ENCODE results near the gene GPRIN3. TPM values are rescaled to one million over a fixed set of nuclear protein-coding genes. Genes with fewer than 3 reads are reported as not detected.

GPRIN3 gene
- total and polyA plus RNA-seq, 2 donors (not counting 3 experiments of a cell fraction or from before 2014, with no cell fraction given): 0.17 to 2.2 TPM

GRCh38 chr4:89268679-89269078 lies 38.9 kb downstream of the GPRIN3 start:
- H3K36me3 ChIP-seq (ENCODE audit: control insufficient read depth in 2 of 2, extremely low read depth in 1 of 2, insufficient read depth in 2 of 2, low read length in 2 of 2): no peaks in the 10 kb centered on the region
- FAIRE-seq: no peak
- H3K27ac ChIP-seq (ENCODE audit: insufficient read depth, low read depth, low read length): no peak overlapping the region
- no peaks in the 10 kb centered on the region for H3K9me3 ChIP-seq (replicated peaks; ENCODE audit: control insufficient read depth, insufficient read depth, low read length)
- TF ChIP-seq POLR2AphosphoS5 (IDR thresholded peaks at IDR 0.05; ENCODE audit: insufficient read depth, low read depth, low read length): no peak
- no peak for TF ChIP-seq EZH2 (IDR thresholded peaks at IDR 0.05; ENCODE audit: borderline replicate concordance, low read depth, low read length, severe bottlenecking)
- TF ChIP-seq CTCF (IDR thresholded peaks at IDR 0.05; ENCODE audit: extremely low read depth in 1 of 2, insufficient read depth in 1 of 2, low read depth in 1 of 2, low read length in 2 of 2): no peak
- TF ChIP-seq, protein P1, sequence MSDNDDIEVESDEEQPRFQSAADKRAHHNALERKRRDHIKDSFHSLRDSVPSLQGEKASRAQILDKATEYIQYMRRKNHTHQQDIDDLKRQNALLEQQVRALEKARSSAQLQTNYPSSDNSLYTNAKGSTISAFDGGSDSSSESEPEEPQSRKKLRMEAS (IDR thresholded peaks at IDR 0.05; ENCODE audit: insufficient read depth, insufficient read length): no peak
- no peak for TF ChIP-seq JUN (IDR thresholded peaks at IDR 0.05; ENCODE audit: borderline replicate concordance, insufficient read depth, insufficient read length, low read depth)
- no peak for TF ChIP-seq FOS (IDR thresholded peaks at IDR 0.05; ENCODE audit: borderline replicate concordance, insufficient read depth, low read length)
- no peak for TF ChIP-seq MYC (IDR thresholded peaks at IDR 0.05; ENCODE audit: low read depth, low read length)
- no peak for TF ChIP-seq POLR2A (IDR thresholded peaks at IDR 0.05; ENCODE audit: low read depth, low read length)
- no peak for TF ChIP-seq GATA2 (IDR thresholded peaks at IDR 0.05; ENCODE audit: insufficient read depth, insufficient read length, low read depth, low read length)
- no peaks in the 10 kb centered on the region for H3K4me1 ChIP-seq (ENCODE audit: control insufficient read depth, extremely low read depth, insufficient read depth, low read length)
- CTCF ChIA-PET: interaction anchor here (1.2 kb wide), 1 partner anchor 98 kb away, joined by 3 read pairs; no protein-coding TSS in a partner anchor
- intact Hi-C loops (cut with micrococcal nuclease) (no loop called here), dilution Hi-C loops (cut with MboI; ENCODE audit: extremely low pct_ligation_motif_present, low sequenced_read_pairs) (no loop called here)
- H3K79me2 ChIP-seq (ENCODE audit: control insufficient read depth, insufficient read depth, low read length): no peaks in the 10 kb centered on the region
- H2AFZ ChIP-seq (ENCODE audit: low read depth, low read length): no peak overlapping the region
- no peak overlapping the region for H3K4me3 ChIP-seq (replicated peaks in 1 of 3; ENCODE audit: insufficient read depth in 1 of 3, low read depth in 1 of 3, low read length in 3 of 3)
- H3K9me1 ChIP-seq (replicated peaks; ENCODE audit: control insufficient read depth, extremely low read depth, insufficient read depth, low read length): no peaks in the 10 kb centered on the region
- POLR2A ChIA-PET: no interaction called here
- DNase-seq (ENCODE audit: low read depth, low spot score): no peak
- H3K9ac ChIP-seq (replicated peaks; ENCODE audit: extremely low read depth, insufficient read depth, low read length): no peak overlapping the region
- no TSS peak for BruUV-seq (replicated peaks)
- no peaks in the 10 kb centered on the region for H4K20me1 ChIP-seq (replicated peaks; ENCODE audit: control insufficient read depth, extremely low read depth, insufficient read depth, low read length)
- H3K27me3 ChIP-seq (ENCODE audit: control insufficient read depth in 2 of 2, insufficient read depth in 2 of 2, low read length in 2 of 2): no peaks in the 10 kb centered on the region
- H3K4me2 ChIP-seq (ENCODE audit: insufficient read depth, low read length): no peak overlapping the region
